K562 (cell line): ENCODE data around the gene MAST3. TPM values are rescaled to one million over a fixed set of nuclear protein-coding genes. Genes with fewer than 3 reads are reported as not detected.

Experiments
- ATAC-seq: fragments of 200-7000 bp; cut with Tn5 transposase; 3 replicates; pipeline ENCODE4 v1.9.1; 2020; ENCODE audit warnings: moderate library complexity
- BruUV-seq: library from RNA; stranded (reverse); fragments of 400-500 nt; replicated peaks from 2 replicates; lab custom pipeline; 2021; lab: Mats Ljungman, UMichigan
- CTCF ChIA-PET: fragments of 300-600 bp; formaldehyde crosslinking; extraction: SDS; loops from one replicate; lab custom pipeline; 2021; ENCODE audit warnings: low intra/inter-chr PET ratio; lab: Yijun Ruan, JAX
- POLR2A ChIA-PET: fragments of 300-600, 350-650 bp; sonication (Branson Sonifier 250); formaldehyde crosslinking; extraction: SDS; loops from one replicate; lab custom pipeline; 2021; ENCODE audit warnings: antibody characterized with exemption, inconsistent platforms; lab: Yijun Ruan, JAX
- DNase-seq, 4 experiments: peaks; one replicate each; pipeline versions ENCODE4 v3.0.0 to v3.0.0-alpha.2; 2011 to 2018; ENCODE audit warnings: low spot score in 3 of 4, mixed read lengths in 3 of 4; ENCODE audit errors: extremely low read depth in 1 of 4
- FAIRE-seq: peaks from 2 replicates; lab custom pipeline; 2011; peaks lifted over from hg19 to GRCh38; lab: Jason Lieb, UNC
- H2AFZ ChIP-seq: 2 replicates; pipeline ENCODE4 v1.6.0; 2011; ENCODE audit warnings: low read depth, low read length, control low read depth, inconsistent platforms
- H3K27ac ChIP-seq: fragments of 200-600 bp; 3 replicates; pipeline ENCODE4 v1.8.0; 2011; ENCODE audit warnings: low read depth, mild to moderate bottlenecking, control low read depth, inconsistent platforms, low read length, moderate library complexity, mixed read lengths; ENCODE audit errors: extremely low read depth
- H3K27me3 ChIP-seq, 2 experiments: fragments of 300-600 bp in 1 of 2; 2 replicates in 1 of 2; 3 replicates in 1 of 2; pipeline versions ENCODE4 v1.6.0 to v1.8.0; 2011; ENCODE audit warnings: inconsistent platforms in 2 of 2, low read length in 2 of 2, mild to moderate bottlenecking in 1 of 2, mixed read lengths in 1 of 2, moderate library complexity in 1 of 2; ENCODE audit not compliant: control insufficient read depth in 2 of 2, insufficient read depth in 2 of 2
- H3K36me3 ChIP-seq: fragments of 300-600 bp; 3 replicates; pipeline ENCODE4 v1.8.0; 2011; ENCODE audit warnings: mild to moderate bottlenecking, low read length, inconsistent platforms; ENCODE audit not compliant: control insufficient read depth, insufficient read depth
- H3K4me1 ChIP-seq, 2 experiments: fragments of 200-600 bp in 1 of 2; replicated peaks in 1 of 2; 2 replicates in 1 of 2; 3 replicates in 1 of 2; pipeline versions ENCODE4 v1.5.1 to v1.8.0; 2011; ENCODE audit warnings: inconsistent platforms in 2 of 2, low read length in 2 of 2, mild to moderate bottlenecking in 1 of 2, mixed read lengths in 1 of 2, moderate library complexity in 1 of 2; ENCODE audit not compliant: control insufficient read depth in 2 of 2, insufficient read depth in 2 of 2
- H3K4me2 ChIP-seq: 2 replicates; pipeline ENCODE4 v1.6.1; 2011; ENCODE audit warnings: low read length, control low read depth, inconsistent platforms, mixed read lengths; ENCODE audit not compliant: insufficient read depth
- H3K4me3 ChIP-seq: fragments of 200-600 bp; sonication (generic), shearing (Covaris generic); 2 replicates; pipeline ENCODE4 v1.5.1; 2016; ENCODE audit warnings: control low read depth, inconsistent platforms
- H3K79me2 ChIP-seq: fragments of 200-600 bp; 3 replicates; pipeline ENCODE4 v1.8.0; 2011; ENCODE audit warnings: low read length, inconsistent platforms; ENCODE audit not compliant: control insufficient read depth, insufficient read depth
- H3K9ac ChIP-seq, 2 experiments: 2 replicates each; pipeline versions ENCODE4 v1.6.0 to v1.6.1; 2011; ENCODE audit warnings: low read depth in 2 of 2, low read length in 2 of 2, control low read depth in 1 of 2, inconsistent platforms in 1 of 2, mild to moderate bottlenecking in 1 of 2, mixed read lengths in 1 of 2; ENCODE audit not compliant: insufficient read depth in 1 of 2
- H3K9me1 ChIP-seq: one replicate; pipeline ENCODE4 v1.6.0; 2011; ENCODE audit warnings: inconsistent platforms, mild to moderate bottlenecking, low read length, moderate library complexity; ENCODE audit not compliant: control insufficient read depth, insufficient read depth
- H3K9me3 ChIP-seq: replicated peaks from 2 replicates; pipeline ENCODE4 v1.5.1; 2011; ENCODE audit warnings: low read depth, low read length, inconsistent platforms; ENCODE audit not compliant: control insufficient read depth, insufficient read depth
- H4K20me1 ChIP-seq: replicated peaks from 2 replicates; pipeline ENCODE4 v1.6.1; 2011; ENCODE audit warnings: low read length, inconsistent platforms, mixed read lengths; ENCODE audit not compliant: control insufficient read depth, insufficient read depth
- CC2D1A ChIP-seq: fragments of 450-650 bp; IDR thresholded peaks from 2 replicates; pipeline ENCODE4 v1.6.1; 2017; ENCODE audit warnings: mild to moderate bottlenecking
- E2F3 ChIP-seq: fragments of 250-450 bp; sonication (Bioruptor Pico); IDR thresholded peaks from 2 replicates; pipeline ENCODE4 v1.4.0; 2020; ENCODE audit warnings: mild to moderate bottlenecking
- PURB ChIP-seq: sonication (generic); formaldehyde crosslinking; IDR thresholded peaks from 2 replicates; pipeline ENCODE4 v1.9.0; 2021; ENCODE audit warnings: low read depth, mild to moderate bottlenecking, missing genetic modification reagents
- SPI1 ChIP-seq: IDR thresholded peaks from 2 replicates; pipeline ENCODE4 v1.6.1; 2011; ENCODE audit warnings: low read depth, low read length, control low read depth, borderline replicate concordance
- ZNF197 ChIP-seq: fragments of 200-800 bp; sonication (Bioruptor generic); IDR thresholded peaks from 2 replicates; pipeline ENCODE4 v1.6.1; 2016; ENCODE audit warnings: low read depth, missing genetic modification characterization, missing compliant biosample characterization
- WGBS: fragments of 100-300 bp; shearing (Covaris generic); methylation state at CpG from one replicate; pipeline ENCODE4 v1.1.6; 2016; ENCODE audit warnings: low coverage, mixed read lengths; ENCODE audit not compliant: insufficient coverage; ENCODE audit errors: missing lambda C conversion rate; 5-methylcytosine and 5-hydroxymethylcytosine counted together
- in situ Hi-C: fragments of 300-500 bp; cut with MboI; formaldehyde crosslinking; loops from 4 replicates; pipeline ENCODE4 v1.15.0; 2018; ENCODE audit warnings: inconsistent platforms, mixed read lengths
- intact Hi-C: fragments of 100-400 bp; cut with micrococcal nuclease; formaldehyde crosslinking; loops from 2 replicates; pipeline ENCODE4 v1.14.2; 2022
- polyA plus RNA-seq, 8 experiments: library from polyadenylated mRNA; depleted of rRNA in 4 of 8; stranded (reverse) in 5 of 8; unstranded in 3 of 8; fragments of >200 nt; fragmentation: Nextera tagmentation in 2 of 8; fragmentation: Illumina TruSeq in 1 of 8; extraction: Ambion mirVana in 2 of 8; extraction: Trizol in 1 of 8; gene quantifications; 2 replicates each; pipeline versions ENCODE4 v1.2.1 to v1.2.3, GENCODE V29; 2011 to 2014; ENCODE audit warnings: inconsistent platforms in 1 of 8, missing spikeins in 1 of 8
- total RNA-seq, 7 experiments: library from RNA; depleted of rRNA in 6 of 7; stranded (reverse); fragments of >200 nt in 6 of 7; fragmentation: Illumina TruSeq in 2 of 7; extraction: Trizol in 2 of 7; gene quantifications; 2 replicates each; pipeline versions ENCODE4 v1.2.1 to v1.2.3, GENCODE V29; 2011 to 2021; ENCODE audit warnings: low replicate concordance in 1 of 7
- TF ChIP-seq, protein P1 (sequence below): fragments of 250-450 bp; sonication (Bioruptor Pico); IDR thresholded peaks from 2 replicates; pipeline ENCODE4 v1.4.0; 2020; ENCODE audit warnings: mild to moderate bottlenecking, moderate library complexity
- TF ChIP-seq, protein P2 (sequence below), 2 experiments: IDR thresholded peaks; 2 replicates each; pipeline ENCODE4 v1.6.1; 2011; ENCODE audit warnings: borderline replicate concordance in 1 of 2, control low read depth in 1 of 2, low read depth in 1 of 2, low read length in 1 of 2, mild to moderate bottlenecking in 1 of 2, mixed read lengths in 1 of 2, moderate library complexity in 1 of 2; ENCODE audit not compliant: insufficient read depth in 1 of 2, insufficient read length in 1 of 2, poor library complexity in 1 of 2, severe bottlenecking in 1 of 2; ENCODE audit errors: extremely low read depth in 1 of 2
- TF ChIP-seq, protein P3 (sequence below): fragments of 450-650 bp; conservative IDR thresholded peaks from 2 replicates; pipeline ENCODE4 v1.6.1; 2016; ENCODE audit warnings: missing genetic modification characterization, low read depth, mild to moderate bottlenecking, missing compliant biosample characterization, moderate library complexity
- TF ChIP-seq, protein P4 (sequence below): sonication (generic); formaldehyde crosslinking; IDR thresholded peaks from 2 replicates; pipeline ENCODE4 v1.8.1; 2023; ENCODE audit warnings: mild to moderate bottlenecking, missing genetic modification reagents

Gene MAST3
- total and polyA plus RNA-seq, 9 of the 15 experiments (the other 6 are each of a cell fraction or from before 2014, with no cell fraction given): 0.94 to 9.9 (median 2.4) TPM

DNA sequence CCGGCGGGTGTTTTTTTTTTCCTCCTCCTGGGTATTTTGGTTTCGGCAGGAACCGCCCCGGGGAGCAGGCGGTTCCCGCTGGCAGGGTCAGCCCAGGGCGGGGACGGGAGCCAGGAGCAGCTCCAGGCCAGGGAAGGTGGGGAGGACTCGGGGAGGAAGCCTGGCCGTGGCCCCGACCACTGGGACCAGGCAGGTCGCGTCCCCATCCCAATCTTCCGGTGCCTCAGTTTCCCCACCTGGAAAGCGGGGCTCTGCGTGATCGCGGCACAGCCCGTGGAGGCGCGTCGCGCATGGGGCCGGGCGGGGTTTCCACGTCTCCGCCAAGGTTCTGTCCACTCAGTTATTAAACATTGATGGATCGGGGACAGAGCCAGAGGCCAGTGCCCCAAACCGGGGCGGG is 45.7 kb upstream of the MAST3 start:
- Histone ChIP-seq H3K9me1 (no peaks in the 10 kb centered on the region), H3K36me3 (no peaks in the 10 kb centered on the region), H3K9ac (peak overlapping the region in 1 of 2 experiments; percentile 58; a peak in 1 of 4 replicates), H3K27ac (no peak overlapping the region), H3K4me1 (peaks cover 0 to 18% of the 10 kb centered on the region in 2 experiments; a peak in 2 of 5 replicates), H3K79me2 (no peaks in the 10 kb centered on the region), H2AFZ (no peak overlapping the region), H4K20me1 (no peaks in the 10 kb centered on the region), H3K9me3 (no peaks in the 10 kb centered on the region), H3K4me2 (no peak overlapping the region), H3K4me3 (no peak overlapping the region), H3K27me3 (no peaks in the 10 kb centered on the region)
- in situ Hi-C loops (no loop called here), intact Hi-C loops (loop anchor here (10.0 kb wide), 1 partner anchor 187 kb away; no protein-coding TSS in a partner anchor)
- no peak for DNase-seq
- CTCF ChIA-PET: no interaction called here
- FAIRE-seq: no peak
- no peak for ATAC-seq
- 52% methylated on average over 19 of the region's 31 CpGs for WGBS
- BruUV-seq: no TSS peak
- TF ChIP-seq SPI1: no peak
- no peak for TF ChIP-seq ZNF197 (CRISPR knock-in tag)
- TF ChIP-seq, protein P1, sequence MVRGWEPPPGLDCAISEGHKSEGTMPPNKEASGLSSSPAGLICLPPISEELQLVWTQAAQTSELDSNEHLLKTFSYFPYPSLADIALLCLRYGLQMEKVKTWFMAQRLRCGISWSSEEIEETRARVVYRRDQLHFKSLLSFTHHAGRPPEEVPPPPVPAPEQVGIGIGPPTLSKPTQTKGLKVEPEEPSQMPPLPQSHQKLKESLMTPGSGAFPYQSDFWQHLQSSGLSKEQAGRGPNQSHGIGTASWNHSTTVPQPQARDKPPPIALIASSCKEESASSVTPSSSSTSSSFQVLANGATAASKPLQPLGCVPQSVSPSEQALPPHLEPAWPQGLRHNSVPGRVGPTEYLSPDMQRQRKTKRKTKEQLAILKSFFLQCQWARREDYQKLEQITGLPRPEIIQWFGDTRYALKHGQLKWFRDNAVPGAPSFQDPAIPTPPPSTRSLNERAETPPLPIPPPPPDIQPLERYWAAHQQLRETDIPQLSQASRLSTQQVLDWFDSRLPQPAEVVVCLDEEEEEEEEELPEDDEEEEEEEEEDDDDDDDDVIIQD (CRISPR knock-in tag): no peak
- TF ChIP-seq, protein P2, sequence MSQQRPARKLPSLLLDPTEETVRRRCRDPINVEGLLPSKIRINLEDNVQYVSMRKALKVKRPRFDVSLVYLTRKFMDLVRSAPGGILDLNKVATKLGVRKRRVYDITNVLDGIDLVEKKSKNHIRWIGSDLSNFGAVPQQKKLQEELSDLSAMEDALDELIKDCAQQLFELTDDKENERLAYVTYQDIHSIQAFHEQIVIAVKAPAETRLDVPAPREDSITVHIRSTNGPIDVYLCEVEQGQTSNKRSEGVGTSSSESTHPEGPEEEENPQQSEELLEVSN (IDR thresholded peaks at IDR 0.05; ENCODE audit: borderline replicate concordance in 1 of 2, extremely low read depth in 1 of 2, insufficient read depth in 1 of 2, insufficient read length in 1 of 2, low read depth in 1 of 2, low read length in 1 of 2, poor library complexity in 1 of 2, severe bottlenecking in 1 of 2): no peak
- TF ChIP-seq CC2D1A: no peak
- TF ChIP-seq PURB (CRISPR knock-in tag): no peak
- TF ChIP-seq, protein P3, sequence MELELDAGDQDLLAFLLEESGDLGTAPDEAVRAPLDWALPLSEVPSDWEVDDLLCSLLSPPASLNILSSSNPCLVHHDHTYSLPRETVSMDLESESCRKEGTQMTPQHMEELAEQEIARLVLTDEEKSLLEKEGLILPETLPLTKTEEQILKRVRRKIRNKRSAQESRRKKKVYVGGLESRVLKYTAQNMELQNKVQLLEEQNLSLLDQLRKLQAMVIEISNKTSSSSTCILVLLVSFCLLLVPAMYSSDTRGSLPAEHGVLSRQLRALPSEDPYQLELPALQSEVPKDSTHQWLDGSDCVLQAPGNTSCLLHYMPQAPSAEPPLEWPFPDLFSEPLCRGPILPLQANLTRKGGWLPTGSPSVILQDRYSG: no peak
- no peak for TF ChIP-seq E2F3 (CRISPR knock-in tag)
- TF ChIP-seq, protein P4, sequence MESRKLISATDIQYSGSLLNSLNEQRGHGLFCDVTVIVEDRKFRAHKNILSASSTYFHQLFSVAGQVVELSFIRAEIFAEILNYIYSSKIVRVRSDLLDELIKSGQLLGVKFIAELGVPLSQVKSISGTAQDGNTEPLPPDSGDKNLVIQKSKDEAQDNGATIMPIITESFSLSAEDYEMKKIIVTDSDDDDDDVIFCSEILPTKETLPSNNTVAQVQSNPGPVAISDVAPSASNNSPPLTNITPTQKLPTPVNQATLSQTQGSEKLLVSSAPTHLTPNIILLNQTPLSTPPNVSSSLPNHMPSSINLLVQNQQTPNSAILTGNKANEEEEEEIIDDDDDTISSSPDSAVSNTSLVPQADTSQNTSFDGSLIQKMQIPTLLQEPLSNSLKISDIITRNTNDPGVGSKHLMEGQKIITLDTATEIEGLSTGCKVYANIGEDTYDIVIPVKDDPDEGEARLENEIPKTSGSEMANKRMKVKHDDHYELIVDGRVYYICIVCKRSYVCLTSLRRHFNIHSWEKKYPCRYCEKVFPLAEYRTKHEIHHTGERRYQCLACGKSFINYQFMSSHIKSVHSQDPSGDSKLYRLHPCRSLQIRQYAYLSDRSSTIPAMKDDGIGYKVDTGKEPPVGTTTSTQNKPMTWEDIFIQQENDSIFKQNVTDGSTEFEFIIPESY (CRISPR knock-in tag): 0 out of 2 replicates have a peak, but pooled peaks have one; percentile 20
- POLR2A ChIA-PET: no interaction called here
